Astrocyte (in vitro differentiated cells and primary cell): ENCODE data around the gene B4GALT3. TPM values are rescaled to one million over a fixed set of nuclear protein-coding genes. Genes with fewer than 3 reads are reported as not detected.

Experiments
- DNase-seq: peaks from one replicate; pipeline ENCODE4 v3.0.0-alpha.2; 2010; ENCODE audit warnings: low read depth
- FAIRE-seq: peaks from 2 replicates; lab custom pipeline; 2011; peaks lifted over from hg19 to GRCh38; lab: Jason Lieb, UNC
- H2AFZ ChIP-seq: 2 replicates; pipeline ENCODE4 v1.6.0; 2012; ENCODE audit warnings: low read depth, low read length, inconsistent platforms
- H3K27ac ChIP-seq: 2 replicates; pipeline ENCODE4 v1.5.1; 2011; ENCODE audit warnings: low read depth, low read length, inconsistent platforms
- H3K27me3 ChIP-seq: 2 replicates; pipeline ENCODE4 v1.6.0; 2011; ENCODE audit warnings: low read length, inconsistent platforms; ENCODE audit not compliant: insufficient read depth
- H3K36me3 ChIP-seq: 2 replicates; pipeline ENCODE4 v1.5.1; 2011; ENCODE audit warnings: low read length, inconsistent platforms; ENCODE audit not compliant: insufficient read depth
- H3K4me1 ChIP-seq: 2 replicates; pipeline ENCODE4 v1.5.1; 2011; ENCODE audit warnings: low read length, inconsistent platforms; ENCODE audit not compliant: insufficient read depth
- H3K4me2 ChIP-seq: 2 replicates; pipeline ENCODE4 v1.6.0; 2012; ENCODE audit warnings: low read length, inconsistent platforms
- H3K4me3 ChIP-seq: 2 replicates; pipeline ENCODE4 v1.5.1; 2011; ENCODE audit warnings: low read depth, mild to moderate bottlenecking, low read length, inconsistent platforms; ENCODE audit not compliant: insufficient read depth
- H3K79me2 ChIP-seq: 2 replicates; pipeline ENCODE4 v1.6.0; 2012; ENCODE audit warnings: mild to moderate bottlenecking, low read length, inconsistent platforms; ENCODE audit not compliant: insufficient read depth
- H3K9ac ChIP-seq: 2 replicates; pipeline ENCODE4 v1.6.0; 2012; ENCODE audit warnings: mild to moderate bottlenecking, low read length, inconsistent platforms
- H3K9me3 ChIP-seq: 2 replicates; pipeline ENCODE4 v1.5.1; 2012; ENCODE audit warnings: low read depth, mild to moderate bottlenecking, low read length, inconsistent platforms; ENCODE audit not compliant: insufficient read depth
- H4K20me1 ChIP-seq: 2 replicates; pipeline ENCODE4 v1.6.0; 2012; ENCODE audit warnings: low read length, inconsistent platforms; ENCODE audit not compliant: insufficient read depth
- H3K27ac Mint-ChIP-seq: one replicate; pipeline ENCODE4 v1.8.0; 2021; ENCODE audit warnings: mild to moderate bottlenecking, mixed read lengths; ENCODE audit not compliant: unreplicated experiment
- H3K27me3 Mint-ChIP-seq: one replicate; pipeline ENCODE4 v1.8.0; 2021; ENCODE audit warnings: low read depth, mixed read lengths; ENCODE audit not compliant: unreplicated experiment
- H3K36me3 Mint-ChIP-seq: one replicate; pipeline ENCODE4 v1.8.0; 2021; ENCODE audit warnings: low read depth, mixed read lengths; ENCODE audit not compliant: unreplicated experiment
- H3K4me1 Mint-ChIP-seq: one replicate; pipeline ENCODE4 v1.8.0; 2021; ENCODE audit warnings: low read depth, mixed read lengths; ENCODE audit not compliant: unreplicated experiment
- H3K4me3 Mint-ChIP-seq: one replicate; pipeline ENCODE4 v1.8.0; 2021; ENCODE audit warnings: mild to moderate bottlenecking, moderate library complexity, mixed read lengths; ENCODE audit not compliant: unreplicated experiment
- H3K9me3 Mint-ChIP-seq: one replicate; pipeline ENCODE4 v1.8.0; 2021; ENCODE audit warnings: mild to moderate bottlenecking, mixed read lengths; ENCODE audit not compliant: unreplicated experiment
- EZH2 ChIP-seq: IDR thresholded peaks from 2 replicates; pipeline ENCODE4 v1.6.1; 2012; ENCODE audit warnings: mild to moderate bottlenecking, low read length, inconsistent platforms; ENCODE audit not compliant: insufficient read depth
- total RNA-seq: library from RNA; stranded (reverse); gene quantifications from 2 replicates; pipeline ENCODE4 v1.2.1, GENCODE V29; 2021
- TF ChIP-seq, protein P1 (sequence below): IDR thresholded peaks from 2 replicates; pipeline ENCODE4 v1.5.1; 2011; ENCODE audit warnings: low read depth, mild to moderate bottlenecking, inconsistent platforms, low read length, moderate library complexity; ENCODE audit not compliant: insufficient read depth

Gene B4GALT3
- total RNA-seq, 1 donor from 2014 or later, result 39.6 TPM

DNA sequence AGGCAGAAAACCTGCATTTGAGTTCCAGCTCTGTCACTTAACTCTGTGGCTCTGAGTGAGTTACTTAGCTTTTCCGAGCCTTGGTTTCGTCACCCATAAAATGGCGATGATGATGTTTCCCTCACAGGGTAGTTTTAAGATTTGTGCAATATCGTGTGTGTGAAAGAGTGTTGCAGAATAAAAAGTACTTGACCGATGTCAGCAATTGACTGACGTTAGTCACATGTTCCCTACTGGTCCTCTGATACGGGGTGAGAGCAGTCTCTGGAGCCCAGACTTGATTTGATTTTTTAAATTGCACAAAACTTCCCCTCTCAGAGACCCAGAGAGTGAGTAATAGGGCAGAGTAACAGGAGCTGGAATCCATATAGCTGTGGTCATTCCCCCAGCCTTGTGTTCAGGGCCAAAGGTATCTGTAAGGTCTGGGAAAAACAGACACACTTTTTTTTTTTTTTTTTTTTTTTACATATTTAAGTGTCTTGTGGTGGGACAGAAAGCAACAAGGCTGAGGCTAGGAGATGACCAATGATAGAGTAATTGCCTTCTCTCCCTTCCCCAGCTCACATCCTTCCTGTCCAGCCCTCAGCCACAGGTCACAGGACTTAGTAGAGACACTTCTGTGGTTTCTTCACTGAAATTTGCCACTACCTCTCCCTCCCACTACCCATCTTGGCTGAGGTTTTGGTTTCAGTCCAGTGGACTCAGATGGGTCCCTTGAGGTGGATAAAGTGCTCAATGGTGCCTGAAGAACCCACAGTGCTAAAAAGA lies 39.8 kb upstream of the B4GALT3 start:
- Histone ChIP-seq H4K20me1 (no peaks in the 10 kb centered on the region), H3K27ac (peak overlapping the region; percentile 48), H2AFZ (no peak overlapping the region), H3K79me2 (no peaks in the 10 kb centered on the region), H3K4me3 (no peak overlapping the region), H3K4me2 (peak overlapping the region; percentile 52), H3K9me3 (no peaks in the 10 kb centered on the region), H3K36me3 (peaks cover 18% of the 10 kb centered on the region), H3K9ac (peak overlapping the region; percentile 48), H3K27me3 (no peaks in the 10 kb centered on the region), H3K4me1 (peaks cover 14% of the 10 kb centered on the region)
- Mint-ChIP-seq H3K9me3 (no peaks in the 10 kb centered on the region), H3K27ac (peak overlapping the region; percentile 96), H3K36me3 (peaks cover 19% of the 10 kb centered on the region), H3K27me3 (peaks cover 3% of the 10 kb centered on the region), H3K4me1 (peaks cover 15% of the 10 kb centered on the region), H3K4me3 (no peak overlapping the region)
- TF ChIP-seq EZH2, result no peak
- TF ChIP-seq, protein P1, sequence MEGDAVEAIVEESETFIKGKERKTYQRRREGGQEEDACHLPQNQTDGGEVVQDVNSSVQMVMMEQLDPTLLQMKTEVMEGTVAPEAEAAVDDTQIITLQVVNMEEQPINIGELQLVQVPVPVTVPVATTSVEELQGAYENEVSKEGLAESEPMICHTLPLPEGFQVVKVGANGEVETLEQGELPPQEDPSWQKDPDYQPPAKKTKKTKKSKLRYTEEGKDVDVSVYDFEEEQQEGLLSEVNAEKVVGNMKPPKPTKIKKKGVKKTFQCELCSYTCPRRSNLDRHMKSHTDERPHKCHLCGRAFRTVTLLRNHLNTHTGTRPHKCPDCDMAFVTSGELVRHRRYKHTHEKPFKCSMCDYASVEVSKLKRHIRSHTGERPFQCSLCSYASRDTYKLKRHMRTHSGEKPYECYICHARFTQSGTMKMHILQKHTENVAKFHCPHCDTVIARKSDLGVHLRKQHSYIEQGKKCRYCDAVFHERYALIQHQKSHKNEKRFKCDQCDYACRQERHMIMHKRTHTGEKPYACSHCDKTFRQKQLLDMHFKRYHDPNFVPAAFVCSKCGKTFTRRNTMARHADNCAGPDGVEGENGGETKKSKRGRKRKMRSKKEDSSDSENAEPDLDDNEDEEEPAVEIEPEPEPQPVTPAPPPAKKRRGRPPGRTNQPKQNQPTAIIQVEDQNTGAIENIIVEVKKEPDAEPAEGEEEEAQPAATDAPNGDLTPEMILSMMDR, result no peak
- DNase-seq, result peak; percentile 75
- FAIRE-seq, result no peak

DNA sequence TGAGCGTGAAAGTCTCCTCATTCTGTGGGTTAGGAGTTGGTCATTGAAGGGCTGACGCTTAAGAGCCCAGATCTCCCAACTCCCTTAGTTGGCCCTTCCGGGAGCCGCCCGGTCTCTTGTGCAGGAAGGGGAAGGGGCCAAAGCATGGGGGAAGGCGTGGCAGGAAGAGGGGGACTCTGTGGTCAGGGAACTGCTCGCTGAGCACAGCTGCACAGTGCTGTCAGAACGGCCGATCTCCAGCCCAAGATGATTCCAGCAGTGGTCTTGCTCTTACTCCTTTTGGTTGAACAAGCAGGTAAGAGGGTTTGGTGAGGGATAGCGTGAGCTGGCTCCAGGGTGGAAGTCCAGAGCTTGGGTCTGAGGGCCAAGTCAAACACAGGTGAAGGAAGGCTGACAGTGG lies 37.8 kb upstream of the B4GALT3 start, which contains the start of gene FCER1G:
Gene FCER1G, plus strand, starts transcription at position 220 of the 400 bp plus-strand sequence. Its CDS starts 27 bp downstream, at position 247.
- H3K27ac Mint-ChIP-seq, result no peak within 1 kb of the TSS
- no peak for TF ChIP-seq EZH2
- no peaks in the 10 kb centered on the region for H3K9me3 ChIP-seq
- peaks cover 26% of the 10 kb centered on the region for H3K36me3 ChIP-seq
- no peak within 1 kb of the TSS for H3K4me2 ChIP-seq
- FAIRE-seq (no peak), DNase-seq (no peak)
- H3K36me3 Mint-ChIP-seq, result peaks cover 29% of the 10 kb centered on the region
- peaks cover 4% of the 10 kb centered on the region for H4K20me1 ChIP-seq
- H3K9ac ChIP-seq, result no peak within 1 kb of the TSS
- H3K27me3 ChIP-seq, result no peaks in the 10 kb centered on the region
- H3K27me3 Mint-ChIP-seq, result no peaks in the 10 kb centered on the region
- H2AFZ ChIP-seq, result no peak within 1 kb of the TSS
- H3K4me1 Mint-ChIP-seq, result peaks cover 17% of the 10 kb centered on the region
- H3K4me3 Mint-ChIP-seq, result no peak within 1 kb of the TSS
- H3K4me3 ChIP-seq, result no peak within 1 kb of the TSS
- no peak within 1 kb of the TSS for H3K27ac ChIP-seq
- no peaks in the 10 kb centered on the region for H3K9me3 Mint-ChIP-seq
- peaks cover 14% of the 10 kb centered on the region for H3K4me1 ChIP-seq
- H3K79me2 ChIP-seq, result peaks cover 4% of the 10 kb centered on the region

DNA sequence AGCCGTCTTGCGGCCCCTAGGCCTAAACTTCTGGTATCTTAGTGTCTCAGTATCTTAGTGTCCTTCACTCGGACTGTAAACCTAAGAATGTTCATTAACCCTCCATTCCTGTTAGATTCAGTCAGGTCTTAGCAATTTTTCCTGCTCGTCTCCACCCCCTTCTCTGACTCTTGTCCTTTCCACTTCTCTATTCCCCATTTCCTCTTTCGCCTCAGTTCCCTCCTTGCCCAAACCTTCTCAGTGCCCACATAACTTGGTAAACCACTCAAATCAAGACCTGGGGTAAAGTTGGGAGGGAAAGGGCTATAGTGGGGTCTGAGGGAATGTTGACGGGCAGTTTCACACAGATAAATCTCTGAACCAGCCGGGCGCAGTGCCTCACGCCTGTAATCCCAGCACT lies 37.1 kb upstream of the B4GALT3 start:
- Histone ChIP-seq H3K36me3 (peaks cover 32% of the 10 kb centered on the region), H4K20me1 (peaks cover 11% of the 10 kb centered on the region), H3K4me1 (peaks cover 14% of the 10 kb centered on the region), H3K9ac (no peak overlapping the region), H3K27me3 (no peaks in the 10 kb centered on the region), H3K4me2 (no peak overlapping the region), H3K79me2 (peaks cover 4% of the 10 kb centered on the region), H3K9me3 (no peaks in the 10 kb centered on the region), H3K4me3 (no peak overlapping the region), H2AFZ (no peak overlapping the region), H3K27ac (no peak overlapping the region)
- Mint-ChIP-seq H3K4me3 (no peak overlapping the region), H3K27ac (no peak overlapping the region), H3K36me3 (peaks cover 31% of the 10 kb centered on the region), H3K9me3 (no peaks in the 10 kb centered on the region), H3K4me1 (peaks cover 20% of the 10 kb centered on the region), H3K27me3 (no peaks in the 10 kb centered on the region)
- no peak for TF ChIP-seq EZH2
- TF ChIP-seq, protein P1, result no peak
- DNase-seq (no peak), FAIRE-seq (no peak)
